NCI-H146 (cell line): ENCODE measurements around the gene PALLD.

Experiments
- DNase-seq: peaks from one replicate; lab custom pipeline; 2025; lab: John Stamatoyannopoulos, UW

PALLD gene

GRCh38 chr4:168558599-168558998 is 61.7 kb downstream of the PALLD start:
- no peak for DNase-seq

GRCh38 chr4:168560184-168561180 is 63.6 kb downstream of the PALLD start:
- DNase-seq, result no peak

- no peak for DNase-seq
Observed at GRCh38 chr4:168562041-168562571, 65.3 kb downstream of the PALLD start.

DNA sequence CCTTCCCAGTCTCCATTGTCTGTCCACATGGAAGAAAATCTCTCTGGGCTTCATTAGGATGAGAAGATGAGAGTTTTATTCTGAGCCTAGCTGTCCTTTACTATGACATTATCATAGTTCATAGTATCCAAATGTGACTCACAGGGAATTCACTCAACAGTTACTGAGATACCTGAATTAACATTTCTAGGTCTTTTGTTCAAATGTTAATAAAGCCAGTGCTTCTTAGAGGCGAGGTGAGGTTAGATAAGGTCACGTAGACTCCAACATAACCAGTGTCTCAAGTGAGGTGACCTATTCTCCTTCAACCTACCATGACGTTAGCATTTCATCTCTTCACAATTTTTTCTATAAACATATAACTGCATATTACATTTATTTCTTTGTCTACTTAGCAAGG is 67.2 kb downstream of the PALLD start:
- no peak for DNase-seq

- DNase-seq, result no peak
Observed at GRCh38 chr4:168565130-168565529, 68.3 kb downstream of the PALLD start.

DNA sequence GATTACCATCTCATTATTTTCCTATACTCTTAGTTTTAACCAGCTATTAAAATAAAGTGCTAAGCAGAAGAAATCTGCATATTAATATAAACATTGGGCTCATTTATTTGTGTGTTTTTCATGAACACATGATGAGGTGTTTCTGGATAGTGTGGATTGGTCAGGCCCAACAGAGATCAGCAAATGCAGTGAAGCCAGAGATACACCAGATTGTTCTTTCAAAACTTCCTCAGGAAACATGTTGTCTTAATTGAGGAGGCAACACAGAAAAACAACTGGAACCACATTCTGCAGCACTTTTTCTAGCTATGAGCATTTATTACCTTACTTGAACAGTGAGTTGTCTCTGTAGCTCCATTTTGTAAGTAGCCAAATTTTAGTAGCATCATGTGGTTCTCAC is 69.9 kb downstream of the PALLD start:
- no peak for DNase-seq

GRCh38 chr4:168569066-168569930 is 72.4 kb downstream of the PALLD start:
- peak; percentile 0 for DNase-seq

- DNase-seq, result no peak
Observed at GRCh38 chr4:168569931-168570276, 73.1 kb downstream of the PALLD start.

DNA sequence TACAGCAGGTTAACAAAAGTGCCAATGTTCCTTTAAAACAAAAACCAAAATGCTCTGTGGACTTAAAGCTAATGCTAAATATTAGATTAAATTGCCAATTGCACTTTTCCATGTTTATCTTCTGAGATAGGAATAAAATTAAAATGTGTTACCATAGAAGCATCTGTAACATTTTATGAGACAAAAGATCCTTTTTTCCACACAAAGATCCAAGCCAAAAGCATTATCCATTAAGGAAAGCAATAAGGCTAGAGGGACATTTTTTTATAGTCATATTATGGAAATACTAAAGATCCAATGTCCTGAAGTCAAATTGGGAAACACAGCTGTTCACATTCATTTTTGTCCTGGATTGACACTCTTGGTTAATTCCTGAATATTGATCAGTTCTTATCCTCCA is 73.6 kb downstream of the PALLD start:
- DNase-seq, result no peak

- no peak for DNase-seq
Observed at GRCh38 chr4:168572002-168572401, 75.2 kb downstream of the PALLD start.

GRCh38 chr4:168573870-168574269 is 77.0 kb downstream of the PALLD start:
- DNase-seq, result no peak

GRCh38 chr4:168574581-168575295 is 77.9 kb downstream of the PALLD start:
- DNase-seq, result no peak

GRCh38 chr4:168575473-168575872 is 78.6 kb downstream of the PALLD start:
- DNase-seq, result no peak

DNA sequence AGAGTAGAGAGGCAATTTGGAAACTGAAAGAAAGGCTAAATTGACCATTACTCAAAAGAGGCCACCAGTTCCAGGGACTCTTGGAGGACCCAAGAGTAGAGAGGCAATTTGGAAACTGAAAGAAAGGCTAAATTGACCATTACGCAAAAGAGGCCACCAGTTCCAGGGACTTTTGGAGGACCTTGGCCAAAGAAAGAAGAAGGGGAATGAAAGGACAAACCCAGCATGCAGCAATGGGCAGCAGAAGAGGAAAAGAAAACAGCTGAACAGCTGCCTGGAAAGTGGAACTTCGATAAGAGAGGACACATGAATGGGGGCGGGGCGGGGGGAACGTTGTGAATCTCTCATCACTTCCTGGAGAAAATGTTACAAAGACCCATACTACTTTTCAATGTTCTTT is 80.8 kb downstream of the PALLD start:
- DNase-seq, result no peak

- DNase-seq, result no peak
Observed at GRCh38 chr4:168580228-168580627, 83.4 kb downstream of the PALLD start.

GRCh38 chr4:168584321-168584771 is 87.5 kb downstream of the PALLD start:
- DNase-seq, result no peak

DNA sequence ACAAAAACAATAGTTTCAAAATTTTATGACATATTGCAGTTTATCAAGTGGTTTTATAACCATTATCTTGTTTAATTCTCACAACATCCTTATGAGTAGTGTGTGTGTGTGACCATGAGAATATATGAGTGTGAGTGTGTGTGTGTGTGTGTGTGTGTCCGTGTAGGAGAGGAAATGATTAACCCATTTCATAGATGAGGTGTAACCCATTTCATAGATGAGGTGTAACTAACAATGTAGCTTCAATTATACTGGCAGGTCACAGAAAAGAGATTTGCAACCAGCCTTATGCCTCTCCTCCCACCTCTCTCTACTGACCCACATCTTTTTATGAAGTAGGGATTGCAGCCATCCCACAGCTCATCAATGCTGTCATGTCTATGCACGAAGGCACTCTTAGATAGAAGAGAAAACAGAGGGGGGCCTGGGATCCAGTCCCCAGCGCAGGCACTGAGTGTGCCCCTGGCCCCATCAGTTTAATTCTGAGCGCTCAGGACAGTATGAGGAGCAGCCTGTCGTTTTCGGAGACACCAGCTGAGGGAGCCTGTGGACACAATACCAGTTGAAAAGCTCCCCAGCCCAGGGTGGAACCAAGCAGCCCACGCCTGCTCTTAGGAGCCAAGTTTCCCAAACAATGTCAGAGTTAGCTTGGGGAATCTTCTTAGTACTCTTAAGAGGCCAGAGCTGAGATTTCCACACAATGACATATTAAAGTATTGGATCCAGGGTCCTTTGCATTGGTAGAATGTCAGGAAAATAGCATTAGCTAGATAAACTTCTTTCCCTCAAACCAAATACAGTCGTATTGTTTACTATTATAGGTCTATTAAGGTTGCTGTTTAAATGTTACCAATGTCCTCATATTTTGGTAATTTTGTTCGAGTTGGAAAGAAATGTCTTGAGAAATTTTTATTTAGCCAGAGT is 88.6 kb downstream of the PALLD start:
- DNase-seq, result no peak

DNA sequence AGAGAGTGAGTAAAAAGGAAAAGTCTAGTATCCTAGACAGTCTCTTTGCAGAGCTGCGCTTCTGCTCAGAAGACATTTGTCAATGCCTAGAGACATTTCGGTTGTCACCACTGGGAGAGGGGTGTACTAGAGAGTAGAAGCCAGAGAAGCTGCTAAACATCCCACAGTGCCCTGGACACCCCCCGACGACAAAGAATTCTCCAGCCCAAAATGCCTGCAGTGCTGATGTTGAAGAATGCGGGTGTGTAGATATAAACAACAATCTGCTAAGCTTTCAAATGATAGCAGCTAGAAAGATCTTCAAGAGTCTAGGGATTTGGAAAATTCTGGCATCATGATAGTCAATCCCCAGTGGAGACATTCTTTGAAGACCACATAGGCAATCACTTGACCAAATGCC is 90.1 kb downstream of the PALLD start:
- no peak for DNase-seq

GRCh38 chr4:168587411-168588125 is 90.7 kb downstream of the PALLD start:
- DNase-seq, result no peak

DNA sequence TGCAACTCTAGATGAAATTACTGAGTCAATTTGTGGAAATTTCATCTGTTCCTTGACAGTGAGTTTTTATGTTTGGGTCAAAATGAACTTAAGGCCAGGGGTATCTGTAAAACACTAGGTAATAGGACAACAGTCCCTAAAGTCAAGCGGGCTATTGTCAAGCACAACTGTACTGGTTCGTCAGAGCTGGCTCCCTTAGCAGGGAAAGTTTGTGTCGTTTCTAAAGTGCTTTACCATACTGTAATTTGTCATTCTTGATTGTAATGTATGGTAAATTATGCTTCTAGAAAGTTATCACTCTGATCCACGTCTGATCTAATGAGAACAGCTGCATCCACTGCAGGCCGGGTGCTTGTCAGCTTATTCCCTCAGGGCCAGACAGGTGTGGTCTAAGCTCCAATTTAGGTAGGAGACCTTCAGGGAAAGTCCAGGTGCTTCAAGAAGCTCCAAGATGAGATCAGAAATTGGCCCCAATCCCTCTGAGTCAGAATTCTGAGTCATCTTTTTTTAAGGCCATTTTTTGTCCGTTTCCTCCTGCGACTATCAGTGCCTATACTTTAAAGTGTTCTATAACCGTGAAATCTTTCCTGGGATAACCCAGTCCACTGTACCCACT is 92.2 kb downstream of the PALLD start:
- DNase-seq, result no peak
